SK-N-MC (cell line): ENCODE data around the gene HS3ST4.

Experiments used
- DNase-seq: peaks from one replicate; pipeline ENCODE4 v3.0.0-alpha.2; 2011; ENCODE audit warnings: low read depth, low spot score
- H3K27ac ChIP-seq: fragments of 200-600 bp; sonication (generic); 2 replicates; pipeline ENCODE4 v1.5.1; 2016; ENCODE audit warnings: mixed run types
- H3K36me3 ChIP-seq: fragments of 200-600 bp; sonication (generic); 2 replicates; pipeline ENCODE4 v1.6.1; 2017; ENCODE audit warnings: antibody characterized with exemption, low read length, mixed read lengths; ENCODE audit not compliant: insufficient read depth
- H3K4me3 ChIP-seq: fragments of 200-600 bp; sonication (generic); 2 replicates; pipeline ENCODE4 v1.5.1; 2016
- H3K9ac ChIP-seq: fragments of 200-600 bp; sonication (generic); 2 replicates; pipeline ENCODE4 v1.8.0; 2017; ENCODE audit warnings: mixed run types, mixed read lengths; ENCODE audit not compliant: insufficient read length
- H3K9me3 ChIP-seq: fragments of 200-600 bp; sonication (generic); 2 replicates; pipeline ENCODE4 v1.6.1; 2017; ENCODE audit warnings: low read depth, mild to moderate bottlenecking, antibody characterized with exemption, low read length, moderate library complexity, mixed read lengths
- EZH2 ChIP-seq: fragments of 200-600 bp; sonication (generic); IDR thresholded peaks from one replicate; pipeline ENCODE4 v1.6.1; 2017; ENCODE audit warnings: antibody characterized with exemption
- FOXP2 ChIP-seq: optimal IDR thresholded peaks from 2 replicates; pipeline ENCODE3; 2011; ENCODE audit warnings: mild to moderate bottlenecking, moderate library complexity; ENCODE audit not compliant: insufficient read depth; ENCODE audit errors: extremely low read length, control extremely low read depth
- POLR2AphosphoS5 ChIP-seq: IDR thresholded peaks from 2 replicates; pipeline ENCODE4 v1.6.1; 2012; ENCODE audit warnings: mild to moderate bottlenecking, low read depth, low read length, borderline replicate concordance

The HS3ST4 gene

DNA sequence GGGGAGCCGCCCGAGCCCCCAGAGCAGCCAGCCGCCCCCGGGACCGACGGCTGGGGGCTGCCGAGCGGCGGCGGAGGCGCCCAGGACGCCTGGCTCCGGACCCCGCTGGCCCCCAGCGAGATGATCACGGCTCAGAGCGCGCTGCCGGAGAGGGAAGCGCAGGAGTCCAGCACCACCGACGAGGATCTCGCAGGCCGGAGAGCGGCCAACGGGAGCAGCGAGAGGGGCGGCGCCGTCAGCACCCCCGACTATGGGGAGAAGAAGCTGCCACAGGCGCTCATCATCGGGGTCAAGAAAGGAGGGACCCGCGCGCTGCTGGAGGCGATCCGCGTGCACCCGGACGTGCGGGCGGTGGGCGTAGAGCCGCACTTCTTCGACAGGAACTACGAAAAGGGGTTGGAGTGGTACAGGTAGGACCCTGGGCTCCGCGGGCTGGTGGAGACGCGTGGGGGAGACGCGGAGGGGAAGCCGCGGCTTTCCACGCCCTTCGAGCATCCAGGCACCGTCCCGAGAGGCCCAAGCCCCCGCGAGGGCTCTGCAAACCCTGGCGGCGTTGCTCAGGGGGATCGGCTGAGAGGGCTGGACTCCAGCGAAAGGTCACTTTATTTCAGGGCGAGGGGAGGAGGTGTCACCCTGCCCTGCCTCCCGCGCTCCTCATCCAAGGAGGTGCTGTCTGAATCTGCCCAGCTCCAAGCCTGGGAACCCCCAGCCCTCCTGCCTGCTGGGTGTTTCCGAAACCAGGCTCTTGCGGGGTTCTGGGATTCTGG lies 1.2 kb downstream of the HS3ST4 start:
- H3K9me3 ChIP-seq, result no peaks in the 10 kb centered on the region
- DNase-seq, result no peak
- H3K4me3 ChIP-seq, result peak overlapping the region; percentile 82
- no peak for TF ChIP-seq POLR2AphosphoS5
- no peak for TF ChIP-seq EZH2
- no peak for TF ChIP-seq FOXP2
- H3K27ac ChIP-seq, result no peak overlapping the region
- H3K9ac ChIP-seq, result peak overlapping the region; percentile 34
- H3K36me3 ChIP-seq, result peaks cover 11% of the 10 kb centered on the region

DNA sequence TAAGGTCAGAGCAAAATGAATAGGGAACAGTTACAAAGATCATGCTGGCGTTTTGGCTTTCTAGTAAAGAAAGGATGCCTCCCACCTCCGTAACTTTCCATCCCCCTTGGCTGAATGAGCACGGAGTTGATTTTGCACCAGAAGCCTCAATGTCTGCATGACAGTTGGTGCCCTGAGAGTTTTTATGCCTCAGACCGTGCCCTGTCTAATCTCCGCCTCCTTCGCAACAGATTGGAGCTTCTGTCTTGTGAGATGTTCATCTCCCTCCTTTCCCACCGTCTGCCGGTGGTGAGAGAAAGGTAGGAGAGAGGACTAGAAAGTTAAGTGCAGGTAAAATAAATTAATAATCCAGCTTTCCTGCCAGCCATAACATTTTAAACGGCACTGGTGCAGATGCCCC lies 1.9 kb downstream of the HS3ST4 start:
- no peaks in the 10 kb centered on the region for H3K9me3 ChIP-seq
- H3K4me3 ChIP-seq, result peak overlapping the region; percentile 82
- no peak overlapping the region for H3K27ac ChIP-seq
- DNase-seq, result no peak
- H3K9ac ChIP-seq, result peak overlapping the region; percentile 34
- H3K36me3 ChIP-seq, result peaks cover 11% of the 10 kb centered on the region
- TF ChIP-seq EZH2 (no peak), POLR2AphosphoS5 (no peak), FOXP2 (no peak)

DNA sequence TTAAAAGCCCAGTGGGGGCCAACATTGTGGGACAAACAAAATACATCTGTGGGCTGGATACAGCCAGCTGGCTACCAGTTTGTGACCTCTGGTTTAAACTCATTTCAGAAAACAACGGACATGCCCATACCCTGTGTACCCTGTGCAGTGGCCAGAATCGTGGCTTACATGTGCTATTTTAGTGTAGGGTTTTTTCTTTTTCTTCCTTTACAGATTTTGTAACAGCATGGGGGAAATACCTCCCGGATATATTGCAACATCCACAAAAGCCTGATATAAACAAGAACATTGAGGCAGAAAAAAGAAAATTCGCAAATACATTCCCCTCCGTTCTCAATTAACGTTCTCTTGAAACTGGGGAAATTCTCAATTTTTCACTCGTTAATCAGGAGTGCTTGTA lies 7.3 kb downstream of the HS3ST4 start:
- H3K9me3 ChIP-seq, result 0 out of 2 replicates have a peak, but pooled peaks cover 3% of the 10 kb centered on the region
- TF ChIP-seq FOXP2 (peak; percentile 46), EZH2 (no peak), POLR2AphosphoS5 (peak; percentile 43; the same call in 1 of the 2 replicates)
- H3K27ac ChIP-seq, result peak overlapping the region; percentile 95
- peak overlapping the region; percentile 74 for H3K4me3 ChIP-seq
- H3K9ac ChIP-seq, result peak overlapping the region; percentile 72
- peaks cover 30% of the 10 kb centered on the region for H3K36me3 ChIP-seq
- peak; percentile 81 for DNase-seq

DNA sequence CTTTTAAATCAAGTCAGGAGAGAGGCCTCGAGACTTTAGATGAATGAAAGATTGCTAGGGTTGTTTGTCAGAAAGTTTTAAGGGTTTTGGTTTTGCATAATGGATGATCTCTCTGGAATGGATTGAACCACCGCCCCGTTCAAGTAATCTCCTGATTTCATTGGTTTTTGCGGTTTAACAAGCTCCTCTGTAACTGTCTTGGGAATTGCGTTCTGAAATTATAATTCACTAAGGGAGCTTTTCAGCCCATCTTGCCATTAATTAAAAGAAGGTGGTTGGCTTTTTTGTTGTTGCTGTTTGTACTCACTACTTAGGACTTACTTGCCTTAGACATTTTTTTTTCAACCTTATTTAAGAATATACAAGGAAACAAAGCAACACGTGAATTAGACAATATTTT lies 8.8 kb downstream of the HS3ST4 start:
- Histone ChIP-seq H3K36me3 (peaks cover 30% of the 10 kb centered on the region), H3K9me3 (0 out of 2 replicates have a peak, but pooled peaks cover 3% of the 10 kb centered on the region), H3K9ac (peak overlapping the region; percentile 72), H3K27ac (peak overlapping the region; percentile 95), H3K4me3 (peak overlapping the region; percentile 74)
- TF ChIP-seq POLR2AphosphoS5, result peak; percentile 50; the same call in 1 of the 2 replicates
- TF ChIP-seq FOXP2, result peak; percentile 71
- TF ChIP-seq EZH2, result no peak
- peak; percentile 80 for DNase-seq

DNA sequence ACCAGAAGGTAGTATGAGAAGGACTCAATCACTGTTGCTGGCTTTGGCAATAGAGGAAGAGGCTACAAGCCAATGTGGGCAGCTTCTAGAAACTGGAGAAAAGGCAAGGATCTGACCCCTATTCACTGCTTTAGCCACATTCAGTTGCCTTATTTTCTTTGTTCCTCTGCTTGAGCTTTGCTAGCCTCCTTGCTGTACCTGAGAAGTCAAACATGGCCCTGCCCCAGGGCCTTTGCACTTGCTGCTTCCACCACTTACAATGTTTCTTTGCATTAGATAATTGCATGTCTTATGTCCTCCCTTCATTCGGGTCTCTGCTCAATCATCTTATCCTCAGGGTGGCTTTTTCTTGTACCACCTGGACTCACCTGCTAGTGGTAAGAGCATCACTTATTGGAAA lies 15.8 kb downstream of the HS3ST4 start:
- TF ChIP-seq EZH2 (no peak), FOXP2 (no peak), POLR2AphosphoS5 (no peak)
- Histone ChIP-seq H3K9ac (no peak overlapping the region), H3K36me3 (peaks cover under 1% of the 10 kb centered on the region; the same call in 1 of the 2 replicates), H3K9me3 (no peaks in the 10 kb centered on the region), H3K27ac (no peak overlapping the region), H3K4me3 (no peak overlapping the region)
- DNase-seq, result no peak

DNA sequence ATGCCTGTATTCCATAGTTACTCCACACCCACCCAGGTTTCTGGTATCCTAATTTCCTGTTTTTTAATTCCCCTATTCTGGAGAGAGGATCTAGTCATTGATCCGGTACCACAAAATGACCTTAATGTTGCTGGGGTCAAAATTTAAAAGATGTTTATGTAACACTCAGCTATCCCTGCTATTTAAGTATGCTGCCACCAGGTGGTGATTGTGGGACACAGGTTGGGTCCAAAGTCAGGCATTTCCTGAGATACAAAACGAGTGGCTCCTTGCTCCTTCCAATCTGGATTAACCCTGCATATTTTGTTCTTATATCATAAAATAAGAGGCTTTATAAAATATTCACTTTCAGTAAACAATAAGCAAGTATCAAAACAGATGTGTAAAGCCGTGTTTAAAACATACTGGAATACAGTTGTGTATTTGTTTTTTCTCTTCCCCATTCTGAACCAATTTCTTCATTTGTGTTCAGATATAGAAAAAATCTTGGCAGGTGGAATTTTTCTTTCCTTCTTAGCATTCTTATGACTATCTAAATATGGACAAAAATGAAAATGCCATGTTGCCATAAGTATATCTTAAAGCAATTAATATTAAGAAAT lies 16.3 kb downstream of the HS3ST4 start:
- no peak for DNase-seq
- Histone ChIP-seq H3K36me3 (no peaks in the 10 kb centered on the region; the same call in 1 of the 2 replicates), H3K9ac (peak overlapping the region; percentile 33), H3K4me3 (no peak overlapping the region), H3K27ac (peak overlapping the region; percentile 98), H3K9me3 (no peaks in the 10 kb centered on the region)
- TF ChIP-seq POLR2AphosphoS5, result no peak
- no peak for TF ChIP-seq FOXP2
- TF ChIP-seq EZH2, result no peak

DNA sequence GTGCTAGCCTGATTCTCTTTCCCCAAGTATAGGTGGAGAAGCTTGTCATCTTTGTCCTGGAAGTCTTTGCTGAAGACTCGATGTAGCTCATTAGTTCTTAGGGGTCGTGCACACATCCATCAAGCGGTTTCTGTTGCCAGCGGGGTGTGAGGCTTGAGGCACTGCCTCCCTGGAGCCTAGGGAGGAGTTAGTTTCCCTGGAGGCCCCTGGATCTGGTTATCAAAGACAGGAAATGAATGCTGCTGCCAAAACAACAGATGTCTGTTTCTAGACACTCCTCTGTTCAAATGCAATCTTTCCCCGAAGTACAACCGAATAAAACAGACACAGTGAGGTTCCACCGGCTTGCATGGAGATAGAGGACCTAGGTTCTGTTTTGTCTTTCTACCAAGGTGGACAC lies 17.5 kb downstream of the HS3ST4 start:
- H3K9ac ChIP-seq, result peak overlapping the region; percentile 82
- TF ChIP-seq EZH2, result no peak
- peak; percentile 92 for TF ChIP-seq FOXP2
- TF ChIP-seq POLR2AphosphoS5, result peak; percentile 25; the same call in 1 of the 2 replicates
- H3K9me3 ChIP-seq, result no peaks in the 10 kb centered on the region
- peak; percentile 89 for DNase-seq
- peak overlapping the region; percentile 81 for H3K4me3 ChIP-seq
- H3K36me3 ChIP-seq, result no peaks in the 10 kb centered on the region
- H3K27ac ChIP-seq, result peak overlapping the region; percentile 98

DNA sequence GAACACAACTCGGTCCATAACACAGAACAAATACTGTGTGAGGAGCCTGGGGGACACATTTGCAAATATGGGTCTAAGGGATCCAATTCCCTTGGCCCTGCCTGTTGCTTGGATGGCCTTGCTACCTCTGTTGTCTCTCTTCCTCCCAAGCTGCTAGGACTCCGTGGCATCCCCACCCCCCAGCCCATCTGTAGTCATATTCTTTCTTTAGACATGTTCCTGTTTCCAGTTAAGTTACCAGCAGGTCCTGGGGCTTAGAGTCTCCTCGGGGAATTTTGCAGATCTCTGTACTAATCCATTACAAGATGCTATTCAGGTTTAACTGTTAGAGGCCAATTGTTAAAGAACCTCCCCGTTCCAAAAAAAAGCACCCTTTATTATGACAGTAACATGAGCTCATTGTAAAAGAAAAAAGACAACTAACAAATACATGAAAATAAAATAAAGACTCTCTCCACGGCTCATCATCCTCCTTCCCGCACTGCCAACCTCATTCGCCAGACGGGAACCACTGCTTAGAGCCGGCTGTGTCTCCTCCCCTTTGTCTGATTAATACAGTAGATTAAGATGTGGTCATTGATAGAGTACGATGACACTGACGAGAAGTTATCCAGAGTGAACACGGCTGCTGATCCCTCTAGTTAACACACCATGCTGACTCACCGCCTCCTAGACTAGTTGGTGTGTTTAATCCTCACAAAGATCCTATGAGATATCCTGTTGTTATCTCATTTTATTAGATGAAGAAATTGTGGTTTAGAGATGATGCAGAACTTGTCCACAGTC lies 22.2 kb downstream of the HS3ST4 start:
- Histone ChIP-seq H3K27ac (peak overlapping the region; percentile 57), H3K9ac (no peak overlapping the region), H3K9me3 (no peaks in the 10 kb centered on the region), H3K36me3 (peaks cover 3% of the 10 kb centered on the region; the same call in 1 of the 2 replicates), H3K4me3 (peak overlapping the region; percentile 5; the same call in 1 of the 2 replicates)
- no peak for DNase-seq
- TF ChIP-seq EZH2 (no peak), FOXP2 (no peak), POLR2AphosphoS5 (no peak)
